GM19099 (cell line): ENCODE results near the gene SLC37A2.

ENCODE experiments used
- POLR2A ChIP-seq: IDR thresholded peaks from 3 replicates; pipeline ENCODE4 v1.6.1; 2011; ENCODE audit warnings: low read depth; ENCODE audit not compliant: insufficient read length; ENCODE audit errors: extremely low read depth

The SLC37A2 gene

DNA sequence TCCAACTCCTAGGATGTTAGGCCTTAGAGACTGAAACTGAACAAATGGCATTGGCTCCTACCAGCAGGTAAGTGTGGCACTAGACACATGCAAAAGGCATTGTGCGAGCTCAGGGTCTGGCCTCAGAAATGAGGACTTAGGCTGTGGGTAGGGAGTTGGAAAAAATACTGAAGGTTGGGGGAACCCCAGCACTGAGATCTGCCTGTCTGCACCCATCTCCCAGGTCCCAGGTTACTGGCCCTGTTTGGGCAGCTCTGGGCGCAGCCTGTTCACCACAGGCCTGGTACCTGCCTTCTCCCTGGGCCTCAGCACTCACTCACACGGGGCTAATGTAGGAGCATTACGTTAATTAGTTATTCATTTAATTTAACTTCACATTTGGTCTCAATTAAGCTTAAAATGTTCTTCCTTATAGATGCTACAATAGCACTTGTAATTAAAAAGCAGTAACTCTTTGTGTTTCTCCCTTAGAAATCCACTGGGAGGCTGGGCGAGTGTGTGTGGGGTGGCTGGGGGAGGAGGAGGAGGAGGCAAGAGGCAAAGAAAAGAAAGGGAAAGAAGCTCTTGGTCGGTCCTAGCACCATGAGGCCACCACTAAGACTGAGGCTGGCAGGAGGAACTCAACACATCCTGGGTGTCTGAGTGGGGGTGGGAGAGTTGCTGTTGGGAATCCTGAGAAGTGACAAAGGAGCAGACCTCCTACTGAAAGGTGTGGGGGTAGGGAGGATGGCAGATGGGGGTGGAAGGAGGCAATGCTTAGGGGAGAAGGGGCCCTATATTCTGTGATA is 29.0 kb downstream of the SLC37A2 start:
- no peak for TF ChIP-seq POLR2A

DNA sequence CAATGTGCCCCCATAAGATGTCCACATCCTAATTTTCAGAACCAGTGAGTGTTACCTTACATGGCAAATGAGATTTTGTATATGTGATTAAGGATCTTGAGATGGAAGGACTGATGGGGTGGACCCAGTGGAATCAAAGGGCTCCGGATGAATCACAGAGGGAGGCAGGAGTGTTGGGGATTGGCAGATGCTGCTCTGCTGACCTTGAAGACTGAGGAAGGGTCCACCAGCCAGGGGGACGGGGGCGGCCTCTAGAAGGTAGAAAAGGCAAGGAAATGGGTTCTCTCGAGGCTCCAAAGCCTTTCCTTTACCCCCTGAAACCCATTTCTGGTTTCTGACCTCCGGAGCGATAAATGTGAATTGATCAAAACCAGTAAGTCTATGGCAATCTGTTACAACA is 29.6 kb downstream of the SLC37A2 start:
- TF ChIP-seq POLR2A, result no peak

DNA sequence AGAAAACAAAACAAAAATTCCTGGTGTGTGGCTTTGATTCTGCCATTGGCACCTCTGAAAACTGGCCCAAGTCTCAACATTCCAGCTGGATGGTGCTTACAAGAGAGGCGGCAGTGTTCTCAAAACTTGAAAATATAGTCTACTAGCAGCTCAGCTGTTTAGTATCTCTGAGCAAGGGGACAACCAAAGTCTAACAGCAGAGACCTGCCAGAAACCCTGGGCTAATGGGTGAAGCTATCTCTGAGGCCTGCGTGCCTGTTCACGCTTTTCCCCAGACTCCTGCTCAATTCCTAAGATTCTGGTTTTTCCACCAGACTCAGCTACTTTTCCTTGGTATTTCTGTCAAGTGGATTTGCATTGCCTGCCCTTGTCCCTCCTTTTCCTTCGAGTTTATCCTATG is 30.4 kb downstream of the SLC37A2 start:
- no peak for TF ChIP-seq POLR2A

DNA sequence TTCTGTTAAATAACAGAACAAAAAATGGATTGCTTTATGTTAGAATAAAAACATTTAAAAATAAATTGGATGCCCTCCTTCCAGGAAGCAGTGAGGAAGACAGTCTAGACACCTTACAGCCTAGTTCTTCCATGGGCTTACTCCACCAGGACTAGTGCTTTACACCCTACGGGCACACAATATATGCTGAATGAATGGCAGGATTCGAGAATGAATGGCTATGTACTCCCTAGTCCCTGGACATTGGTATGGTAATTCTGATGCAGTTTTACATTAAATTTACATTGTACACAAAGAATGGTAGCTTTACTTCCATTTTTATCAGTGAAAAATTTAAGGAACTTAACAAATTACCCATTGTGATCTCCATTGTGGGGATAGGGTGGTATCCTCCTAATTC is 31.6 kb downstream of the SLC37A2 start:
- no peak for TF ChIP-seq POLR2A

DNA sequence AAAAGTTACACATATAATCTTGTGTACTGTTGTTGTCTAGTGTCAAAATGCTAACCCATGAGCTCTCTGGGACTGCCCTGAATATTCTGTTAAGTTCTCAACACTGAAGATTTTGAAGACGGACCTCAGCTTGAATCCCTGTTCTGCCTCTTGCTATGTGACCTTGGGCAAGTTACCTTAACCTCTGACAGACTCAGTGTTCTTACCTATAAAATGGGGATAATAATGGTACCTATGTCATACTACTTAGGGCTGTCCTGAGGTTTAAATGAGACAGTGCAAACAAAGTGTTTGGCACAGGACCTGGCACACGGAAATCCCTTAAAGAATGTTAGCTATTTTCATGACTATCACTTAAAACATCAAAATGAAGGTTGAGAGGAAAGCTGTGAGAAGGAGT is 37.0 kb downstream of the SLC37A2 start:
- no peak for TF ChIP-seq POLR2A

DNA sequence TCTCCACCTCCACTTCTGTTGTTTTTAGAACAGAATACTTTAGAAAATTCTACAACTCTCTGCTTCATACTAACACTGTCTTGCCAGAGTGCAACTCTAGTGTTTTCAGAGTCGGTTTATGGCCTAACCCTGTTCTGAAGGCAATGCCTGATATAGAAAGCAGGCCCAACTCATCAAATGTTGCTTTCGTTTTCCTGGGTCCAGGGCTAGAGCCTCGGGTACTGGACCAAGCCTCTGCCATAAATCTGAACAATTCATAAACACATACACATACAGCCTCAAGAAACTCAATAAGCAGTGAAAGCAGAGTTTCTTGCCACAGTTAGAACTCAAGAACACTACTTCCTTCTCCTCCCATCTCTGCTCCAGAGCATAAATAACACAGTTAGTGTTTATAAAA is 38.5 kb downstream of the SLC37A2 start:
- no peak for TF ChIP-seq POLR2A

DNA sequence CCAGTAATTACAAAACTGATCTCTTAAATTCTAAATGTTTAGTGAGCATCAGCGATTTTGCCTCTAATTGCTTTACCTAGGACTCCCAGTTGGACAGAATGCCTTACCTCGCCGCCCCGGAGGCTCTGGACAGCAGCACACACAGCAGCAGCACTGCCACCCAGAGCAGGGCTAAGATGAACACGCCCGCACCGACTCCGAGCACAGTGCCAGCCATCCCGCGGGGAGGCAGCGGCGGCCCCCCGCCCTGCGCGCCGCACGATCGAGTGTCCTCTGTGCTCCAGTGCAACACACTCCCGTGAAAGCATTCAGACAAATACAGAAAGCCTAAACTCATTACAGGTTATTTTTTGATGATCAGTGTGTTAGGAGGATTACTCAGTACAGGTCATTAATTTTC is 38.9 kb downstream of the SLC37A2 start:
- no peak for TF ChIP-seq POLR2A

DNA sequence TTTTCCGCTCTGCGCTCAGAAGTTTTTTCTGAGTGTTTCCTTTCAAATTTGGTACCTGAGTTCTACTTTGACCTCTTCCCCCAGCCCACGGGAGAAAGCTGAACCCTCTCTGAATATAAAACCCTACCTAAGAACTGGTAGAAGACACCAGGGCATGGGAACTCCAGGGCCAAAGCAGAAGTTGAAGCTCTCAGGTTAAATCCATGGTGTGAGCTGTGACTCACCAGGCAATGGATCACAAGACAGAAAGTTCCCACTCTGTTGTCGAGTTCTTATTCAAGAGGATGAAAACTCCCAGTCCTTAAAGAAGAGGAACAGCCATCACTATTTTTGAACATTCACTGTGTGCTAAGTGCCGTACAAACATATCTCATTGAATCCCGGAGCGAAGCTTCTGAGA is 39.4 kb downstream of the SLC37A2 start:
- TF ChIP-seq POLR2A, result no peak

DNA sequence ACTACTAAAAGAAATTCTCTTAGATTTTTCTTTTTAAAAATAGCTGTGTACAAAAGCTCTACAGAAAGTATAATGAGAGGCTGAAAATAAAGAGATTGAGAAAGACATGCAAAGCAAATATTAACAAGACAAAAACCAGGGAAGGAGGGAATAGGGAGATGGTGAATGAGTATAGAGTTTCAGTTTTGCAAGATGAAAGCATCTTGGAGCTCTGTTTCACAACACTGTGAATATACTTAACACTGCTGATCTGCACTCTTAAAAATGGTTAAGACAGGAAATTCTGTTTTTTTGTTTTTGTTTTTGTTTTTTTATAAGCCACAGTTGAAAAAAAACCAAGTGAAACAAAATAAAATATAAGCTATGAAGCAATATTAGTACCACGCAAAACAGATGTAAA is 42.8 kb downstream of the SLC37A2 start:
- no peak for TF ChIP-seq POLR2A

DNA sequence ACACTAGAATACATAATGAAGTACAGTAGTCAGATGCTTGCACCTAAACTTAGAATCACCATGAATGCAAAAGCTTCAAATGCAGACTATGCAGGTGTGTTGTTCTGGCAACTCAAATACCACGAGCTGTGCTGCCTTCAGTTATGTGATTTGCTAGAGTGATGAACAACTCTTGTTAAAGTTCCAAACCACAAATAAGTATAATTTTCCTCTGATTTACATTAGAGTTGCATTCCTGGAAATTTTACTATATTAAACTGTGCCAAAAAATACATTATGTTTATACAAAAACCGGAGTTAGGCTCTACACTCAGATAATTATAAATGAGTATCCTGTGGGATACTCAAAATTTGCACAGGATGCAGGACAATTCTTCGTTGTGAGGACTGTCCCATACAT is 45.4 kb downstream of the SLC37A2 start:
- no peak for TF ChIP-seq POLR2A

DNA sequence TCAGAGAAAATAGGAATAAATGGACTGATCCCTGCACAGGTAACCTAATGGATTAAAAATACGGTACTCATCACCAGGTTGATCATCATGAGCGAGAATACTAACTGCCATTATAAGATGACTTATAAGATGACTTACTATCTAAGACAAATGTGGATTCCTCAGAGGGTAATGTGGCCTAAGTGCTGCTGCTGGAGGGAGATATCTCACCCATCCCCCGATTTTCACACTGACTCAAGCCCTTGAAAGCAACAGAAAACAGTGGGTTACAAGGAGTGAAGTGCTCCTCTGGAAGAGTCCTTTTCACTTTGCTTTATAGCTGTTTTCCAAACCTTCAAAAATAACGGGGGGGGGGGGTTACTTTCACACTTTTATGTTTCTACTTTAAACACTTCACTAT is 47.4 kb downstream of the SLC37A2 start:
- no peak for TF ChIP-seq POLR2A

DNA sequence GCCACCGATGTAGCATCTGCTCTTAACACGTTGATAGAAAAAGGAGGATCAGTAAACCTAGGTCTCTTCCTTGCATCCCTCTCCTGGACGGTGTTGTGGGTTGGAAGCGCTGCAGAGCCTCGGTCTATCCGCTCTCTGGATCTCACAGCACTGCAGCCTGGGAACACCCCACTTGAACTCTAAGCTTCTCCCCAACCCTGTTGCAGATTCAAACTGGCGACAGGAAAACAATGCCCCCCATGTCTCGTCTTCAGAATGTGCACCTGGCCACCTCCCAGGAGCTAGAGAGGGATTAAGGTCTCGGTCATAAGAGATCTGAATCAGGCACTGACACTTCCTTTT is 47.9 kb downstream of the SLC37A2 start:
- TF ChIP-seq POLR2A, result no peak

DNA sequence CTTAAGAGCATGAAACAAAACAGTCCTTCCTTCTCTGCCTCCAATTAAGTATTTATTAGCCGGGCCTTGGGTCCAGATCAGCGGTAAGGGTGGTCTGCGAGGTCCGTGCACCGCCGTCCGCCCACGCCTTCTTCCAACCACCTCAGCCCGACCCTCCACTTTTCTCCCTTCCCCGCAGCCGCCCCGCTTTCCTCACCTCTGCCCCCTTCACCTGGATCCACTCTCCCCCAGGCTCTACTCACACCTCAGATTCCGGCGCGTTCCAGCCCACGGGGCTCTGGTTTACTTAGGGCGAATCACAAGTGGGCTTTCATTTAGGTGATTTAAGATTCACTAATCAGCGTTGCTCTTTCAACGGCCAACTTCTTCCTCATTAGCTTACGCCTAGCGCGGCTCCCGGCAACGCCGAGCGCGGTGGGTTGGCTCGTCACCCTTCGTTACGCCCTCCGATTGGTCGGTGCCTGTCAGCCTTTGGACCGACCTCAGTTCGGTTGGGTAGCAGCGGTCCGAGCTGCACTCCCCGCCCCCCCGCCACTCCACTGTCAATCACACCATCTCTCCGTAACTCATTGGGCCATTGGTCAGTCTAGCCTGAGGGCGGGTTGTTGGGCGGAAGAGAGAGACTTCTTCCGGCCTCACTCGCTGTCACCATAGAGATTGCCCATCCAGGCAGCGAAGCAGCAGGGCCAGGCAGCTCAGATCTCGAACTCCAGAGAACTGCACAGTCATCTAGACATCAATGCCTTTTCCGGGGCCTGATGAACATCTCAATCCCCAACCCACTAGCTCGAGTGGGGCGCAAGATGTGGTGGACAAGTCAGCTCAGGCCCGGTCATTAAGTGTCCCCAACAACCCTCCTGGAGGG is 48.5 kb downstream of the SLC37A2 start, which contains the start of gene TMEM218:
TMEM218 (minus strand) TSS at position 284 of the 865 bp plus-strand sequence. CDS start 9,385 bp downstream, outside the sequence.
- peak; percentile 52 for TF ChIP-seq POLR2A

DNA sequence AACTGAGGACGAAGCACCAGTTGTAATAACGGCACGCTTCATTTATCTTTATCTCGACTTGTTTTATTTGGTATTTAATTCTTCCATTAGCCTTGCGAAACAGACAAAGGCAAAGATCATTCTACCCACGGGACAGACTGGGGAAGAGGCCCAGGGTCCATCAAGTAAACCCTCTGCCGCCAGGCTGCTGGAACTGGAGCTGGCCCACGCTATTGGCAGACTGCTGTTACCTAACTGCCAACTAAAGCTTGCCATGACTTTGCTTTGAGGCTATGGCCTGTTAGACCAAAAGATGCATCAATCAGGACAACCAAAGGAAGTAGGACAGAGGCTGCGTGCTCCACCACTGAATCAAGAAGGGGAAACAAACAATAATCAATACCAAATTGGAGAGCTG is 49.1 kb downstream of the SLC37A2 start:
- TF ChIP-seq POLR2A, result no peak

DNA sequence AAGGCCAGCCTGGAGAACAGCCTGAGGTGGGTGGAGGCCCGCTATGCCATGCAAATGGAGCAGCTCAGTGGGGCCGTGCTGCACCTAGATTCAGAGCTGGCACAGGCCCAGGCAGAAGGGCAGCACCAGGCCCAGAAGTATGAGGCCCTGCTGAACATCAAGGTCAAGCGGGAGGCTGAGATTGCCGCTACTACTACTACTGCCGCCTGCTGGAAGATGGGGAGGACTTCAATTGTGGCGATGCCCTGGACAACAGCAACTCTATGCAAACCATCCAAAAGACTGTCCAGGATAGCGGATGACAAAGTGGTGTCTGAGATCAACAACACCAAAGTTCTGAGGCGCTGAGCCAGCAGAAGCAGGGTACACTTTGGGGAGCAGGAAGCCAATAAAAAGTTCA is 51.4 kb downstream of the SLC37A2 start:
- no peak for TF ChIP-seq POLR2A

DNA sequence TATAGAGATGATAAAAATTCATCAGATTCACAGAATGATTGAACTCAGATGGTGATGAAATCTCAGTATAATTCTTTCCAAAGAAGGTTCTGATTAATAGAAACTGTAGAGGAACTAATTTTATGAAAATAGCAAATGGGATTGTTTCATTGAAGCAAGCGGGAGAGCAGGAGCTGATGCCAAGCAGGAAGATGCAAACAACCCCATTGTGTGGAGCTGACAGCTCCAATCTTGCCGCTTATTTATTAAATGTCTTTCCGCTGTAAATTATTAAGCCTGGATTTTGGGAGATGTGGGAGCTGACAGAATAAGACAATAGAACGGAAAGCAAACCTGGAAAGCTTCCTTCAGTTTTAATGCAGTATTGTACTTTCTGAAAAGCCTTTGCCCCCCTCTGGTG is 54.3 kb downstream of the SLC37A2 start:
- TF ChIP-seq POLR2A, result no peak
